ENCODE data around the gene MLF2. TPM values are rescaled to one million over a fixed set of nuclear protein-coding genes. Genes with fewer than 3 reads are reported as not detected.
A peak's percentile ranks its signal among the peaks of the same experiment; 100 is the strongest.

MLF2 gene
- total and polyA plus RNA-seq, 2 donors from 2014 or later: 141 to 289 TPM

DNA sequence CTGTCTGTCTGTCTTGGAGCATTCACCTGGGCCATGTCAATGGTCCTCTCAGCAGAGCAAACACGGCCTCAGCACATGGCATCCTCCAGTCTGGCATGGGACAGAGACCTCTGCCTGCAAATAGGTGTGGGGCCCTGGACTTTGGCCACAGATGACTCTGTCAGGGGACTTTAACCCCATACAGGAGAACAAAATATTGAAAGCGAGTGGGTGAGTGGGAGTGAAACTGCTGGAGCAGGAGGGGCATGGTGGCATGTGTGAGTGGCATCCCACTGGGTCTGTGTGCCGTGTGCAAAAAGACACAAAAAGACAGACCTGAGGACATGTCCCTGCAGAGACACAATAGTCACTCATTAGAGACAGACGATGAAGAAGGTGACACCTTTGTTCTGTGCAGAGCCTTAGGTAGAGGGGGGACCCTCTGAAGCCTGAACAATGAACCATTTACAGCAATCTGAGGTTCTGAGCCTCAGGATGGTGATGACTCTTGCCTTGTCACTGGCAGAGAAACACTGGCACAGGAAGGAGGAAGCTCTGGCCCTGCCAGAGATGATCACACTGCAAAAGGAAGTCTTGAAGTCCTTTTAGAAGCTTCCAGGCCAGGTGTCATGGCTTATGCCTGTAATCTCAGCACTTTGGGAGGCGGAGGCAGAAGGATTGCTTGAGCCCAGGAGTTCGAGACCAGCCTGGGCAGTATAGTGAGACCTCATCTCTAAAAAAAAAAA is 26.9 kb upstream of the MLF2 start:
- no peak overlapping the region for H3K27ac ChIP-seq (ENCODE audit: low read depth in 2 of 2, low read length in 2 of 2)
- TF ChIP-seq, protein P1, sequence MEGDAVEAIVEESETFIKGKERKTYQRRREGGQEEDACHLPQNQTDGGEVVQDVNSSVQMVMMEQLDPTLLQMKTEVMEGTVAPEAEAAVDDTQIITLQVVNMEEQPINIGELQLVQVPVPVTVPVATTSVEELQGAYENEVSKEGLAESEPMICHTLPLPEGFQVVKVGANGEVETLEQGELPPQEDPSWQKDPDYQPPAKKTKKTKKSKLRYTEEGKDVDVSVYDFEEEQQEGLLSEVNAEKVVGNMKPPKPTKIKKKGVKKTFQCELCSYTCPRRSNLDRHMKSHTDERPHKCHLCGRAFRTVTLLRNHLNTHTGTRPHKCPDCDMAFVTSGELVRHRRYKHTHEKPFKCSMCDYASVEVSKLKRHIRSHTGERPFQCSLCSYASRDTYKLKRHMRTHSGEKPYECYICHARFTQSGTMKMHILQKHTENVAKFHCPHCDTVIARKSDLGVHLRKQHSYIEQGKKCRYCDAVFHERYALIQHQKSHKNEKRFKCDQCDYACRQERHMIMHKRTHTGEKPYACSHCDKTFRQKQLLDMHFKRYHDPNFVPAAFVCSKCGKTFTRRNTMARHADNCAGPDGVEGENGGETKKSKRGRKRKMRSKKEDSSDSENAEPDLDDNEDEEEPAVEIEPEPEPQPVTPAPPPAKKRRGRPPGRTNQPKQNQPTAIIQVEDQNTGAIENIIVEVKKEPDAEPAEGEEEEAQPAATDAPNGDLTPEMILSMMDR (IDR thresholded peaks at IDR 0.05; ENCODE audit: borderline replicate concordance, extremely low read depth, insufficient read depth): no peak
- no peak for DNase-seq
- H3K9ac ChIP-seq (ENCODE audit: low read length in 3 of 3): no peak overlapping the region
- H3K4me3 ChIP-seq (ENCODE audit: low read length in 3 of 3): no peak overlapping the region
- no peaks in the 10 kb centered on the region for H3K36me3 ChIP-seq (ENCODE audit: control insufficient read depth in 2 of 3, insufficient read depth in 3 of 3, low read length in 3 of 3)
- peaks cover 0 to 15% (median 10%) of the 10 kb centered on the region in 3 donors for H3K4me1 ChIP-seq (ENCODE audit: control insufficient read depth in 2 of 3, insufficient read depth in 2 of 3, low read depth in 1 of 3, low read length in 3 of 3)
- no peak for FAIRE-seq
- intact Hi-C loops (cut with DNase I): no loop called here
- H3K27me3 ChIP-seq (ENCODE audit: control insufficient read depth, insufficient read depth, low read length): no peaks in the 10 kb centered on the region
- H3K9me3 ChIP-seq (ENCODE audit: control insufficient read depth in 2 of 3, insufficient read depth in 1 of 3, low read length in 3 of 3): no peaks in the 10 kb centered on the region

DNA sequence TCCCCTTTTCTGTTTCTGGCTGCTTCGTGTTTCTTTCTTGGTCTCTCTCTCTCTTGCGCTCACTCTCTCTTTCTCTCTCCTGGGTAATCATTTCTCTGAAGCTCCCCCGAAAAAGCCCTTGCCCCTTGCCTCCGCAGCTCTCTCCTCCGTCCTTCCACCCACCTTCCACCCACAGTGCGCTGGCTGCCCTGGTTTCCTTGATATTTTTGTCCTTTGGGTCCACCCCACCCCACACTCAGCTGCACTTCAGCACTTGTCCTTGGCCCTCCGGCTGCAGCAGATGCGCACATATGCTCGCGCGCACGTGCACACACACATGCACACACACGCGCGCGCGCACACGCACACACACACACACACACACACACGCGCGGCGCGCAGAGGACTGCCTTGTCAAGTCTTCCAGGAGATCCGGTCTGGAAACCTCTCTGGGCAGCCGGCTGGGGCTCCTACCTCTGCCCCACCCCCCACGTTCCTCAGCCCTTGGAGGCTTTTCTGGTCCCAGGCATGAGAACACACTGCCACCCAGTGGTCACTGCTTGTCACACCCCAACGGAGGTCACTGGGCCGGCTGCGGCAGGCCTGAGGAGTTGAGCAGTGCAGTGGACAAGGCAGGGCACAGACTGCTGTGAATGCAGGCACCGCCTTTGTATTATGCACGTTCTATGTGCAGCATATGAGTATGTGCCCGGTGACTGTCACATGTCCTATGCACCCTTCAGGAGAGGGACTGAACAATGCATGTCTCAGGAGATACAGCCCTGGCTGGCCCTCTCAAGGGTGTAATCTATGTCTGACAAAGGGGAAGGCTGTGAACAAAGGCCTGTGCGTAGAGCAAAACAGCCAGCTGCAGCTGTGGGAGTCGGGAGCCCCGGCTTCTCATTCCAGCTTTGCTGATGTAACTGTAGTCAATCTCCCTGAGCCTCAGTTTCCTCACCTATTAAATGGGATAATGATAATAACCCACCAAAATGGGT is 25.9 kb upstream of the MLF2 start:
- Histone ChIP-seq H3K9ac (ENCODE audit: low read length in 3 of 3) (peak overlapping the region in 1 of 3 donors; percentile 30), H3K27ac (ENCODE audit: low read depth in 2 of 2, low read length in 2 of 2) (peak overlapping the region; percentile 16 to 40), H3K27me3 (ENCODE audit: control insufficient read depth, insufficient read depth, low read length) (no peaks in the 10 kb centered on the region), H3K36me3 (ENCODE audit: control insufficient read depth in 2 of 3, insufficient read depth in 3 of 3, low read length in 3 of 3) (no peaks in the 10 kb centered on the region), H3K4me3 (ENCODE audit: low read length in 3 of 3) (peak overlapping the region; percentile 9 to 57 (median 33)), H3K4me1 (ENCODE audit: control insufficient read depth in 2 of 3, insufficient read depth in 2 of 3, low read depth in 1 of 3, low read length in 3 of 3) (peaks cover 0 to 15% (median 10%) of the 10 kb centered on the region in 3 donors), H3K9me3 (ENCODE audit: control insufficient read depth in 2 of 3, insufficient read depth in 1 of 3, low read length in 3 of 3) (no peaks in the 10 kb centered on the region)
- FAIRE-seq (peak; percentile 80), DNase-seq (peak; percentile 96 to 98 (median 97))
- intact Hi-C loops (cut with DNase I): no loop called here
- TF ChIP-seq, protein P1 (IDR thresholded peaks at IDR 0.05; ENCODE audit: borderline replicate concordance, extremely low read depth, insufficient read depth): peak; percentile 97

DNA sequence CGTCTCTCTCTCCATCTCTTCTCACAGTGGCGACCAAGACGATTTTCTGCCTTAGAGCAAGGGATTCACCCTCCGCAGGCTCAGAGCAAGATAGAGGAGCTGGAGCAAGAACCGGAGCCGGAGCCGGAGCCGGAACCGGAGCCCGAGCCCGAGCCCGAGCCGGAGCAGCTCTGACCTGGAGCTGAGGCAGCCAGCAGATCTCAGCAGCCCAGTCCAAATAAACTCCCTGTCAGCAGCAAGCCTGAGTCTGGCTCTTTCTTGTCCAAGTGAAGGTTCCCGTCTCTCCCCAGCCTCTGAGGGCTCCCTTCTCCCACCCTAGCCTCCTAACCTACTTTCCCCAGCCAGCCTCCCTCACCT is 25.3 kb upstream of the MLF2 start:
- TF ChIP-seq, protein P1 (IDR thresholded peaks at IDR 0.05; ENCODE audit: borderline replicate concordance, extremely low read depth, insufficient read depth): no peak
- Histone ChIP-seq H3K9me3 (ENCODE audit: control insufficient read depth in 2 of 3, insufficient read depth in 1 of 3, low read length in 3 of 3) (no peaks in the 10 kb centered on the region), H3K9ac (ENCODE audit: low read length in 3 of 3) (peak overlapping the region in 1 of 3 donors; percentile 30), H3K36me3 (ENCODE audit: control insufficient read depth in 2 of 3, insufficient read depth in 3 of 3, low read length in 3 of 3) (no peaks in the 10 kb centered on the region), H3K4me3 (ENCODE audit: low read length in 3 of 3) (peak overlapping the region in 2 of 3 donors; percentile 9 to 57), H3K27ac (ENCODE audit: low read depth in 2 of 2, low read length in 2 of 2) (peak overlapping the region; percentile 16 to 40), H3K4me1 (ENCODE audit: control insufficient read depth in 2 of 3, insufficient read depth in 2 of 3, low read depth in 1 of 3, low read length in 3 of 3) (peaks cover 0 to 15% (median 10%) of the 10 kb centered on the region in 3 donors), H3K27me3 (ENCODE audit: control insufficient read depth, insufficient read depth, low read length) (no peaks in the 10 kb centered on the region)
- FAIRE-seq: no peak
- peak in 1 of 5 donors; percentile 84 for DNase-seq
- intact Hi-C loops (cut with DNase I): no loop called here
